GM06990 (cell line): Measurements from ENCODE around the gene GRID2.
A peak's percentile ranks its signal among the peaks of the same experiment; 100 is the strongest.

ENCODE experiments used
- DNase-seq: peaks from one replicate; pipeline ENCODE4 v3.0.0-alpha.2; 2011; ENCODE audit not compliant: insufficient read length; ENCODE audit errors: extremely low read depth
- H3K27me3 ChIP-seq: replicated peaks from 2 replicates; pipeline ENCODE4 v1.6.0; 2011; ENCODE audit warnings: low read length; ENCODE audit not compliant: control insufficient read depth, insufficient read depth
- H3K36me3 ChIP-seq: 2 replicates; pipeline ENCODE4 v1.5.1; 2011; ENCODE audit warnings: low read length; ENCODE audit not compliant: control insufficient read depth, insufficient read depth
- H3K4me3 ChIP-seq: replicated peaks from 2 replicates; pipeline ENCODE4 v1.5.1; 2011; ENCODE audit warnings: low read depth, mild to moderate bottlenecking, control low read depth, low read length
- TF ChIP-seq, protein P1 (sequence below): IDR thresholded peaks from 2 replicates; pipeline ENCODE4 v1.5.1; 2011; ENCODE audit warnings: low read length, control low read depth, mild to moderate bottlenecking, inconsistent platforms; ENCODE audit not compliant: insufficient read depth, poor library complexity, severe bottlenecking

GRID2 gene

DNA sequence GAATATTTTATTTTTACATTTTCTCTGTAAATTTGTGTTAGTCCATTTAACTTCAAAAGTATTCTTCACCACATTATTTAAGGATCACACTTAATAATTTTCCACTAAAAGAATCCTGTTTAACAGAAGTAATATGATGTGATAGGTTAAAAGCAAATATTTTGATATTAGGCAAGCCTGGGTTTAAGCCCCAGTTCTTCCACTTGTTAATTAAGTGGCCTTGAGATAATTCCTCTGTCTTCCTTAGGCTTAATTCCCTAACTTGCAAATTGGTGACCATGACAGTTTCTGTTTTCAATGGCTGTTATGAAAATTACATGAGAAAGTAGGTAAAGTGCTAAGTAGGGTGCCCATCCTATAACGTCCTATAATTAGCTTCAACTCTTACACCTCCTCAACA lies 1394.9 kb downstream of the GRID2 start:
- H3K4me3 ChIP-seq, result no peak overlapping the region
- TF ChIP-seq, protein P1, sequence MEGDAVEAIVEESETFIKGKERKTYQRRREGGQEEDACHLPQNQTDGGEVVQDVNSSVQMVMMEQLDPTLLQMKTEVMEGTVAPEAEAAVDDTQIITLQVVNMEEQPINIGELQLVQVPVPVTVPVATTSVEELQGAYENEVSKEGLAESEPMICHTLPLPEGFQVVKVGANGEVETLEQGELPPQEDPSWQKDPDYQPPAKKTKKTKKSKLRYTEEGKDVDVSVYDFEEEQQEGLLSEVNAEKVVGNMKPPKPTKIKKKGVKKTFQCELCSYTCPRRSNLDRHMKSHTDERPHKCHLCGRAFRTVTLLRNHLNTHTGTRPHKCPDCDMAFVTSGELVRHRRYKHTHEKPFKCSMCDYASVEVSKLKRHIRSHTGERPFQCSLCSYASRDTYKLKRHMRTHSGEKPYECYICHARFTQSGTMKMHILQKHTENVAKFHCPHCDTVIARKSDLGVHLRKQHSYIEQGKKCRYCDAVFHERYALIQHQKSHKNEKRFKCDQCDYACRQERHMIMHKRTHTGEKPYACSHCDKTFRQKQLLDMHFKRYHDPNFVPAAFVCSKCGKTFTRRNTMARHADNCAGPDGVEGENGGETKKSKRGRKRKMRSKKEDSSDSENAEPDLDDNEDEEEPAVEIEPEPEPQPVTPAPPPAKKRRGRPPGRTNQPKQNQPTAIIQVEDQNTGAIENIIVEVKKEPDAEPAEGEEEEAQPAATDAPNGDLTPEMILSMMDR, result no peak
- DNase-seq, result no peak

DNA sequence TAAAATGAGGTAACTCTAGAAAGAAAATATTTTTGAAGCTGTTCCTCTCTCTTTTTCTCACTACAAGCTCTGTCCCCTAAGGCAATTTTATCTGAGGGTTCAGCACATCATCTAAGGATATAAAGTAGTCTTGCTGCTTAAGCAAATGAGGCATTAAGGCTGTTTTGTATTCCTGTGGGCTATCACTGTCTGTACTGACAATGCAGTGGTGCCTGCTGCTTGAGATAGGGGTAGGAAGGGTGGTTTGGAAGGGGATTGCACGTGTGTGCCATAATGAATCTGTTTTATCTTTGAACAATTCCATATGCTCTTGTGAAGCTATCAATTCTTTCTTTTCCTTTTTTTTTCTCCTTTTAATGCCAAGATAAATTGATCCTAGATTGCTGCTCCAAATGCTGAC lies 1396.8 kb downstream of the GRID2 start:
- TF ChIP-seq, protein P1, result no peak
- no peaks in the 10 kb centered on the region for H3K27me3 ChIP-seq

More for the DNA sequence above, 1394.9 kb downstream of the GRID2 start:
- no peaks in the 10 kb centered on the region for H3K27me3 ChIP-seq
- H3K36me3 ChIP-seq, result no peaks in the 10 kb centered on the region

DNA sequence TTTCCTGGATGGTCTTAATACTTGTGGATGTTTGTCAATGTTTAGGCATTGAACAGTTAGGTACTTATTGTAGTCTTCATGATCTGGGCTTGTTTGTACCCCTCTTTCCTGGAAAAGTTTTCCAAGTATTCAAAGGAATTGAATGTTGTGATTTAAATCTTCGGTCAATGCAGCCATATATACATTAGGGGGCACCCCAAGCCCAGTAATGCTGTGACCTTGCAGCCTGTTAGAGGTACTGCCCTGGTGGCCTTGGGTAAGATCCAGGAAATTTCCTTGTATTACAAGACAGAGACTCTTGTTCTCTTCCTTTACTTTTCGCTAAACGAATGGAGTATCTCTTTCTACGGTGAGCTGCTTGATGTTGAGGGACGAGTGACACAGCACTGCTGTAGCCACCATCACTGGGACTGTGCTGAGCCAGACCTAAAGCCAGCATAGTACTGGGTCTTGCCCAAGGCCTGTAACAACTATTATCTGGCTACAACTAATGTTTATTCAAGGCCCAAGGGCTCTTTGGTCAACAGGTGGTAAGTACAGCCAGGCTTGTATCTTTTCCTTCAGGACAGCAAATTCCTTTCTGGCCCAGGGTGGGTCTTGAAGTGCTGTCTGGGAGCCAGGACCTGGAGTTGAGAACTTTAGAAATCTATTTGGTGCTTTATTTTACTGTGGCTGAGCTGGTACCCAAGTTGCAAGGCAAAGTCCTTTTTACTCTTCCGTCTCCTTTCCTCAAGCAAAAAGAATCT lies 1406.5 kb downstream of the GRID2 start:
- Histone ChIP-seq H3K27me3 (no peaks in the 10 kb centered on the region), H3K4me3 (no peak overlapping the region), H3K36me3 (no peaks in the 10 kb centered on the region)
- TF ChIP-seq, protein P1, result peak; percentile 60
- no peak for DNase-seq

More for the DNA sequence above, 1396.8 kb downstream of the GRID2 start:
- no peaks in the 10 kb centered on the region for H3K36me3 ChIP-seq
- no peak for DNase-seq
- H3K4me3 ChIP-seq, result no peak overlapping the region

DNA sequence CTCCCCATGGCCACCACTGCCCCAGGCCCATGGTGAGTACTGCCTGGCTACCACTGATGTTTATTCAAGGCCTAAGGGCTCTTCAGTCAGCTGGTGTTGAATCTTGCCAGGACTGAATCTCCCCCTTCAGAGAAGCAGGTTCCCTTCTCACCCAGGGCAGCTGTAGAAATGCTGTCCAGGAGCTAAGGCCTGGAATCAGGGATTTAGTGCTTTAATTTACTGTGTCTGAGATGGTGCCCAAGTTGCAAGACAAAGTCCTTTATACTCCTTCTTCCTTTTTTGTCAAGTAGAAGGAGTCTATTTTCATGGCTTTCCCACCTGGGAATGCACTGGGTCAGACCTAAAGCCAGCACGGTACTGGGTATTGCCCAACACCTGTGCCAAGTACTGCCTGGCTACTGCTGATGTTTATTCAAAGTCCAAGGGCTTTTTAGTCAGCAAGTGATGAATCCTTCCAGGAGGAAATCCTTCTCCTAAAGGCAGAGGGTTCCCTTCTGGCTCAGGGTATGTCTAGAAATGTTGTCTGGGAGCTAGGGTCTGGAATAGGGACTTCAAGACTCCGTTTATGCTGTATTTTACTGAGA lies 1407.2 kb downstream of the GRID2 start:
- Histone ChIP-seq H3K27me3 (no peaks in the 10 kb centered on the region), H3K4me3 (no peak overlapping the region), H3K36me3 (no peaks in the 10 kb centered on the region)
- TF ChIP-seq, protein P1, result no peak
- no peak for DNase-seq

DNA sequence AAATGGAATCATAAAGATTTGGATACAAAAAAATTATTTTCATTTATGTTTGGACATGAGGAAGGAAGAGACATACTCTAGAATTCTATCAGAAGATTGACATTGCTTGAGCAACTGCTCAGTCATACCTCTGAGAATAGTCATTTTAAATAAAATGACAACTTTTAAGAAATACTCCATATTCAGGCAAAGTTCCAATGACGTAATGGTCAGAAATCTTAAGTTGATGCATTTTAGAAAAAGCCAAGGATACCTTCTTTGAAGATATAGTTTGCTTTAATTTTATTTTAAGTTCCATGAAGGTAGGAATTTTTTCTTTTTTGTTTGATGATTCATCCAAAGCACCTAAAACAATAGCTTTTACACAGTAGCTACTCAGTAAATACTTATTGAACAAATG lies 1414.5 kb downstream of the GRID2 start:
- no peaks in the 10 kb centered on the region for H3K36me3 ChIP-seq
- no peak for DNase-seq
- TF ChIP-seq, protein P1, result no peak
- no peaks in the 10 kb centered on the region for H3K27me3 ChIP-seq
- no peak overlapping the region for H3K4me3 ChIP-seq
